ENCODE data around the gene SLC2A9.

The SLC2A9 gene

DNA sequence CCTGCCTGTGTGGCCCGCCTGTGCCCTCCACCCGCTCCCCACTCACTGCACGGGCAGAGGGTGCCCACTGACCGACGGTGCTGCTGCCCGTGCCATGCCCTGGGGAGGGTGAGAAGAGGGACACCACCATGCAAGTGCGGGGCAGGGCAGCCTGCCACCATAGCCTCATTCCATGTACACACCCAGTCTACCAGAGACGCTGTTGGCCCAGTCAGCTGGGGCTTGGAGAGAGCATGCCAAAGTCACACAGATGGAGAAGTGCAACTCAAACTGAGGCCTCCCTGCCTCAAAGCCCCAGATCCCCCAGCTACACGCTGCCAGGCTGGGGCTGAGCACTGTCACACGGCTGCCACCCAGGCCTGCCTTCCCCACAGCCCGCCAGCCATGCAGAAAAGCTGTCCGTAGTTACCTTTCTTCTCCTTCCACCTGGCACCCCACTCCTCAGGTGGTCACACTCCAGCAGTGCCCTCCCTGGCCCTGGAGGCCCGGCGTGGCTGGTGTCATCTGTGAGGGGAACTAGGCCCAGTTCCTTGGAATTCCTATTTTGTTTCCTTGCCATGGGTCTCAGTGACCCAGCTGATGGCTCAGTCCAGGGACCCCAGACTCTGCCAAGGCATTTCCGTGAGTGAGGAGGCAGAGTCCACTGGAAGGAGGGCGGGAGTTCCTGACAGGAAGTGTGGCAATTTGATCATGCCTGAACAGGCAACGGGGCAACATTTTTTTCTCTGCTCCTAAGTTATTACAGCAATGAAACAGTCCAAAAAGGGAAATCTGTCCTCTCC is at the start of gene SLC2A9:
Gene SLC2A9 (minus strand): TSS at position 627 of the 782 bp plus-strand sequence. CDS start 68 bp downstream, at position 559.
- no peak for DNase-seq (ENCODE audit: low read depth in 2 of 2)

- no peak for DNase-seq (ENCODE audit: low read depth in 2 of 2)
These were observed 47.9 kb upstream of the SLC2A9 start for GRCh38 chr4:10069075-10069642.

GRCh38 chr4:10066670-10067651 is 45.7 kb upstream of the SLC2A9 start:
- DNase-seq (ENCODE audit: low read depth in 2 of 2): no peak

DNA sequence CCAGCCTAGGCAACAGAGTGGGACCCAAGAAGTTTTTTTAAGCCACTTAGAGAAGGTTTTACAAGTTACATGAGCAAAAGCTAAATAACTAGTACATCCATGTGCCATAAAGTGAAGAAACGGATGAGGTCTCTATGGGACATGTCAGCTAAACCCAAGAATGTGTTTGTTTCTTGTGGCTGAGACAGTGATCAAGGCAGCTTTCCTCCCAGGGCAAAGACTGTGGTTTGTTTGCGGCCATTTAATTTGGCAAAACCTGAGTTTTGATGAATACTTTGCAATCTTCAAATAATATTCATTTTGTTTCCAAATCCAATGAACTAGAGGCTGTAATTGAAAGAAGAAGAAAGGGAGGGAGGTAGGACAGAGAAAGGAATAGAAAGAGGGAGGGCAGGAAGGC is 44.9 kb upstream of the SLC2A9 start:
- no peak for DNase-seq (ENCODE audit: low read depth in 2 of 2)

DNA sequence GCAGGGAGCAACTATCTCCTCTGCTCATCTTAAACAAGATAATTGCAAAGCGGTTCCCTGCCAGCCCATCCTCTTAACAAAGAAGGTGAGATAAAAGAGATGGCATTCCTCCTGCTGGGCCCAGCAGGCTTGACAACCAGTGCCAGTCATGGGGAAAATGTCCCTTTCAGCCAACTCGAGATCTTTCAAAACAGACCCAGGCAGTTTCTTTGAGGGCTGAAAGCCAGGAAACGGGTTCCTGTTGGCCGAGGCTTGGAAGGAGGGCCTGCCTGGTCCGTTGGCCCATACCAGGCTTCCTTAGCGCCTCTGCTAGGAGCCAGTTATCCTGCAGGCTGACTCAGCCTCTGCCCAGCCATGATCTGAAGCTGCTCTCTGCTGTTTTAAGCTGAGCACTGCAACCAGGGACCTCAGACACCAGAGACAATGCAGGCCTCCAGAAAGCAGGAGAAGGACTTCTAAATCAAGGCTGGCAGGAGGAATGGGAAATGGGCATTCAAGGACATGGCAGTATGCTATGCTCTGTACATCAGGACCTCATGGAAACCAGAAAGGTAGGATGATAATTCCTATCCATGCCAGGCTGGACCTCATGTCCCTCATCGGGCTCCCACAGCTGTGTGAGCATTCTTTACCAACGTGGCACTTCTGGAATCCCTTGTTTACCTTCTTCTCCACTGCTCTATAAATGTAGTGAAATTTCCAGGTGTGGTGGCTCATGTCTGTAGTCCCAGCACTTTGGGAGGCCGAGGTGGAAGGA is 42.4 kb upstream of the SLC2A9 start:
- DNase-seq (ENCODE audit: low read depth in 2 of 2): no peak

DNA sequence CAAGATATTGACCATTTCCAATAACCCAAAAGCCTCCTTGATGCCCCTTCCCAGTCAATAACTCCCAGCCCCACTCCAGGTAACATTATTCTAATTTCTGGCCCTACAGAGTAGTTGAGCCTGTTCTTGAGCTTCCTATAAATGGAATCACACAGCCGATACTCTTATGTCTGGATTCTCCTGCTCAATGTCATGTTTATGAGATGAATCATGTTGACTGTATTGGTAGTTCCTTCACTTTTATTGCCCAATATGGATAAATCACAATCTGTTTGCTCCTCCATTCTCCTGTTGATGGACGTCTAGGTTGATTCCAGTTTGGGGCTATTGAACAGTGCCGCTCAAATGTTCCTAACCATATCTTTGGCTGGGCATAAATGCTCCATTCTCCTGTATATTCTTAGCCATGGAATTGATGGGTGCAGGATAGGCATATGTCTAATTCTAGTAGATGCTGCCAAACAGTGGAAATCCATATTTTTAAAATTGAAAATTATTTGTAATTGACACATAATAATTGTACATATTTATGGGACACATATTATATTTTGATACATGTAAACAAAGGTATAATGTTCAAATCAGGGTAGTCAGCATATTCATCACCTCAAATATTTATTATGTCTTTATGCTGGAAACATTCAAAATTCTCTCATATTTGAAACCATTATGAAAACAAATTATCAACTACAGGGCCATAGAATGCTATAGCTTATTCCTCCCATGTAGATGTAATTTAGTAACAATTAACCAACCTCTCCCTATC is 40.5 kb upstream of the SLC2A9 start:
- no peak for DNase-seq (ENCODE audit: low read depth in 2 of 2)

DNA sequence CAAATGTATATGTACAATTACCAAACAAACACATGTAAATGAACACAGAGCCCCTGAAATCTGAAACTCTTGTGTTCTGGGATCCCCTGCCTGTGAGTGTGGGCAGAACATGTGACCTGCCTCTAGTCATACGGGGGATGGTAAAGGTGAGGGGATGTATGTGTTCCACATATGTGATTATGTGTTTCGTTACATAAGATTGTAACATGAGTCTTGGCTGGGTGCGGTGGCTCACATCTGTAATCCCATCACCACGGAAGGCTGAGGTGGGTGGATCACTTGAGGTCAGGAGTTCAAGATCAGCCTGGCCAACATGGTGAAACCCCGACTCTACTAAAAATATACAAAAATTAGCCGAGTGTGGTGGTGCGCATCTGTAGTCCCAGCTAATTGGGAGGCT is 37.1 kb upstream of the SLC2A9 start:
- no peak for DNase-seq (ENCODE audit: low read depth in 2 of 2)

GRCh38 chr4:10057023-10057395 is 35.7 kb upstream of the SLC2A9 start:
- no peak for DNase-seq (ENCODE audit: low read depth in 2 of 2)

DNA sequence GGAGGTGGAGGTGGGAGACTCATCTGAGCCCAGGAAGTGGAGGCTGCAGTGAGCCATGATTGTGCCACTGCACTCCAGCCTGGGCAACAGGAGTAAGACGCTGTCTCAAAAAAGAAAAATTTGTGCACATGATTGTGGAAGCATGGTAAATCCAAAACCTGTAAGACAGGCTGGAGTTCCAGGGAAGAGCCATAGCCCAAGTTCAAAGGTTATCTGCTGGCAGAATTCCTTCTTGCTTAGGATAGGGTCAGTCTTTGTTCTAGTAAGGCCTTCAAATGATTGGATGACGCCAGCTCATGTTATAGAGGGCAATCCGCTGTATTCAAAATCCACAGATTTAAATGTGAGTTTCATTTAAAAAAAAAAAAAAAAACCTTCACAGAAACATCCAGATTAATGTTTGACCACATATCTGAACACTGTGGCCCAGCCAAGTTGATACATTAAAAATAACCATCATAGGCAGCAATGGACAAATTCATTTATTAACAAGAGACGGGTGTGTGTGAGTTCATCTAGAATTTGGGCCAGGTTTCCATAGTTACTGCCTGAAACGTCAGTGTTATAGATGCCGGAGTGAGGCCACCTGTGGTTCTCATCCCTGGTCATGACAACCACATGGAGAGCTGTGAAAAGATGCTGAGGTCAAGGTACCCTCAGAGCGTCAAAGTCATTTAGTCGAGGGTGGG is 35.2 kb upstream of the SLC2A9 start:
- no peak for DNase-seq (ENCODE audit: low read depth in 2 of 2)

DNA sequence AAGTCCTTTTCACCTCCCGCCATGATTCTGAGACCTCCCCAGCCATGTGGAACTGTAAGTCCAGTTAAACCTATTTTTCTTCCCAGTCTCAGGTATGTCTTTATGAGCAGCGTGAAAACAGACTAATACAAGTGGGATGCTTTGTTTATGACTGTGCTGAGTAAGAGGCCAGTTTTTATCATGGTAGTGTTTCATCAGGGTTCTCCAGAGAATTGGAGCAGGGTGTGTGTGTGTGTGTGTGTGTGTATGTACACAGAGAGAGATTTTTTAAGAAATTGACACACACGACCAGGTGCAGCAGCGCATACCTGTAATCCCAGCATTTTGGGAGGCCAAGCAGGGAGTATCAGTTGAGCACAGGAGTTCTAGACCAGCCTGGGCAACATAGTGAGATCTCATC is 34.6 kb upstream of the SLC2A9 start:
- DNase-seq (ENCODE audit: low read depth in 2 of 2): no peak

GRCh38 chr4:10054571-10055041 is 33.3 kb upstream of the SLC2A9 start:
- no peak for DNase-seq (ENCODE audit: low read depth in 2 of 2)

DNA sequence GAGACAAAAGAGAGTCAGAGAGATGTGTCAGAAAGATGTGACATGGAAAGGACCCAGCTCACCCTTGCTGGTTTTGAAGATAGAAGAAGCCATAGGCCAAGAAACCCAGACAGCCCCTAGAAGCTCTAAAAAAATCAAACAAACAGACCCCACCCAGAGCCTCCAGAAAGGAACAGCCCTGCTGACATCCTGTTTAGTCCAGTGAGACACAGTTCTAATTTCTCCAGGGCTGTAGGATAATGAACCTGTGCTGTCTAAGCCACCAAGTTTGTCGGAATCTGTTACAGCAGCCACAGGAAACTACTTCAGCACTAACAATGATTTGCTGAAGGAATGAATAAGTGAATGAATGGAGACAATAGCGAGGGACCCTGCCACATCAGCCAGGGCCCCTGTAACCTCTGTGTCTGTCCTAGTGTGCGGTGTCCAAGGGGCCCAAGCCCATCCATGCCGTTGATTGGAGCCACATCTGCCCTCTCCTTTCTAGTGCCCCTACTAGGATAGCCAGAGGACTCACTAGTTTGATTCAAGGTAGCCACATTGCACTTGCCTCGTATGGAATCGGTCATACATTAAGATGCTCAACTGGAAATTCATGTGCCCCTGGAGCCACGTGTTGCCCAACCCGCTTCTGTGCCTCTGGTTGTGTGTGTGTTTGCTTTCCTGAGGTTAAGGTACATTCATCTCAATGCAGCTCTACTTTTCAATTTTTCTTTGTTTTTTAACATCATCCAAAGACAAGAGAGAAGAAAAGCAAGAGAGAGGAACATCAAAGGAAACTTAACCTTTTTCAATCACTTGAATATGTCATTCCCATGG is 32.5 kb upstream of the SLC2A9 start:
- DNase-seq (ENCODE audit: low read depth in 2 of 2): no peak

DNA sequence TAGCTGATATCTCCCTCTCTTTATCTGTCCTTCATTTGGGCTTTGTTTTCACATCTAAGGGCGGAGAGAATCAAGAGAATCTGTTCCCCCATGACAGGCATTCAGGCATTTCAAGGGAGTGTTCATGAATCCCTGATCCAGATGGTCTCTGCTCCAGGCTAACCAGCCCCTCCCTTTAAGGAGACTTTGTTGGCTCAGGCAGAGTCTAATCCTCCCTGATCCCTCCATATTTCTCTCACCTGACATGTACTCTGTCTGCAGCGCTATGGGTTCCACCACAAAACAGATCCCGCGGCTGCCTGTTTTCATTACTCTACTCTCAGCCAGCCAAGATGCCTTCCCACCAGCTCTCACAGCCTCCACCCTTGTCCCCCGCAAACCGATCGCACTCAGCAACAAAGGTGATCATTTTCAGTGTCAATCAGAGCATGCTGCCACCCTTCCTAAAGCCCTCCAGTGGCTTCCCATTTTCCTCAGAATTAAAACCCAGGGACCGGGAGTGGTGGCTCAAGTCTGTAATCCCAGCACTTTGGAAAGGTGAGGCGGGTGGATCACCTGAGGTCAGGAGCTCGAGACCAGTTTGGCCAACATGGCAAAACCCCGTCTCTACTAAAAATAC is 30.3 kb upstream of the SLC2A9 start:
- no peak for DNase-seq (ENCODE audit: low read depth in 2 of 2)

- DNase-seq (ENCODE audit: low read depth in 2 of 2): no peak
These were observed 29.4 kb upstream of the SLC2A9 start for GRCh38 chr4:10050721-10051120.

DNA sequence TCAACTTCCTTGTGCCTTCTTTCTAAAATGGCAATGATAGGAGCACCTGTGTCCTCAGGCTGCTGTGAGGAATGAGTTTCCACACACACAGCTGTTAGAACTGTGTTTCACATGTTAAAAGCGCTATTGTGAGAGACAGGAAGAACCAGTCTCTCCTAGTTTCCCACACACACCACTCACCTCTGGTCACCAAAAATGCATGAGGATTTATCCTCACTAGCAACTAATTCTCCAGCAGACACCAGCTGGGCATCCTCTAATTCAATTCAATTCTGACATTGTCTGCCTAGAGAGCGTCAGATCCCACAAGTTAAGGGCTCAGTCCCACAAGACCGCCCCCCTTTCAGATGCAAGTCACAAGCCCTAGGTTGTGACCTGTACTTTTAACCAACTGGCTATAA is 29.0 kb upstream of the SLC2A9 start:
- DNase-seq (ENCODE audit: low read depth in 2 of 2): no peak

DNA sequence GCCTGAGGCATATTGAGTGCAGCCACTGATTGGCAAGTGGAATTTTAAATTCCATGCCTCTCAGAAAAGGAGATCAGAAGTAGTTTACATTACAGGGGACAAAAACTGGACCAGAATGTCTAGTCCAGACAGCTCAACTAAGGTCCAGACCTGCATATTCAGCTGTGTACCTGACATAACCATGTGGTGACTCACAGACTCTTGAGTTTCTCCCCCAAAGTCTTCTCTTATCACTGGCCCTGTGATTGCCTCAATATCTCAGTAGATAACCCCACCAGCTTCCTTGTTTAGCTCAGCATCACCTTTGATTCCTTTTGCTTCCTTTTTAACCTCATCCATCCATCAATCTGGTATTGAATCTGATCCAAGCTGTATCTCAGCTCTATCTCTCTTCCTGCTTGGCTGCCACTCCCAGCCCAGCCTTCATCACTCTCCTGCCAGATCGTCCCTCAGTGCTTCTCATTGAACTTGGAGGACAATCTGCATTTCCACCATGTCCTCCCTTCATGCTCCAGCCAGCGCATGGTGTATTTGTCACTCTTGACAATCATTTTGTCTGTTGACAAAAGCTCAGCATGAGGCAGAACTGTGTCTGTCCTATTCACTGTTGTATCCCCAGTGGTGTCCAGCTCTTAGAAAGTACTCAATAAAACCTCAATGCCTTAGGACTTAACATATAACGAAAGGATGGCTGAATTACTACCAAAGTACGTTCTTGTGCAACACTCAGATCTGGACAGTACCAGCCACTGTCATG is 27.8 kb upstream of the SLC2A9 start:
- DNase-seq (ENCODE audit: low read depth in 2 of 2): no peak

GRCh38 chr4:10047967-10048366 is 26.7 kb upstream of the SLC2A9 start:
- DNase-seq (ENCODE audit: low read depth in 2 of 2): no peak

DNA sequence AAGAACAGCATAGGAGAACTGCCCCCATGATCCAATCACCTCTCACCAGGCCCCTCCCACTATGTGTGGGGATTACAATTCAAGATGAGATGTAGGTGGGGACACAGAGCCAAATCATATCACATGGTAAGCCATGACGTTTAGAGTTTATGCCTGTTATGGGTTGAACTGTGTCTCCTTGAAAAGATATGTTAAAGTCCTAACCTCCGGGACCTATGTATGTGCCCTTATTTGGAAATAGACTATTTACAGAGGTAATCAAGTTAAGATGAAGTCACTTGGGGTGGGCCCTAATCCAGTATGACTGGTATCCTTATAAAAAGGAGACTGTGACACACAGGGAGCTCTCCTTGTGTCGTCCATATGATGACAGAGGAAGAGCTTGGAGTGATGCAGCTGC is 25.2 kb upstream of the SLC2A9 start:
- no peak for DNase-seq (ENCODE audit: low read depth in 2 of 2)

Data from activated CD8-positive, alpha-beta memory T cell treated with anti-CD3 and anti-CD28 coated beads for 4 hours (primary cell).